ENCODE data around the gene CMTM6. TPM values are rescaled to one million over a fixed set of nuclear protein-coding genes. Genes with fewer than 3 reads are reported as not detected.

Gene CMTM6
- total RNA-seq, 1 experiment from 2014 or later, result 43.5 TPM

DNA sequence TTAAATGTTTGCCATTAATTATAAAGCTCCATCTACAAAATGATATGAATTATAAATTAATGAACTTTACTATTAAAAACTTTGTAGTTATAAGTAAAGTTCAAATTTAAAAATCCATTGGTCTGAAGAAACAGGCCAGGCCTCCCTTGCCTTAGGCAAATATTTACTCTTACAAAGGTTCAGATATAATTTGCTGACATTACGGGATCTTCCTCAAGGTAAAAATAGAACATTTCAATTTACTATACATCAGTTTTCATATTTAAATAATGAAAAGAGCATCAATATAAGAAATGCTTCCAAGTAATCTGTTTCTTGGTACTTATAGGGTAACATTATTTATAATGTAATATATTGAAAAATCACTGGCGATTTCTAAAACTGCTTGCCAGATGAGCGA, 3.7 kb downstream of the CMTM6 start:
- no peak overlapping the region for H3K4me3 Mint-ChIP-seq
- Histone ChIP-seq H3K18ac (ENCODE audit: insufficient read length, low read depth, low read length) (no peak overlapping the region), H2BK120ac (ENCODE audit: low read depth, low read length, poor library complexity, severe bottlenecking) (no peak overlapping the region), H3K56ac (ENCODE audit: insufficient read length, low read depth, low read length) (no peak overlapping the region), H4K8ac (replicated peaks; ENCODE audit: insufficient read length, low read depth, low read length) (no peak overlapping the region), H2AFZ (ENCODE audit: low read length) (no peak overlapping the region), H3K4ac (ENCODE audit: low read depth, low read length) (no peak overlapping the region), H3K9me3 (ENCODE audit: control insufficient read depth, low read depth, low read length) (no peaks in the 10 kb centered on the region), H4K91ac (ENCODE audit: insufficient read length, low read depth, low read length) (no peak overlapping the region), H3K27me3 (ENCODE audit: insufficient read depth, low read length) (no peaks in the 10 kb centered on the region), H3K9ac (ENCODE audit: extremely low read depth, insufficient read length, low read length) (no peak overlapping the region), H2BK12ac (ENCODE audit: insufficient read length, low read depth, low read length) (no peak overlapping the region), H4K5ac (ENCODE audit: insufficient read length, low read depth, low read length) (no peak overlapping the region), H2BK5ac (ENCODE audit: insufficient read length, low read length) (no peak overlapping the region), H4K20me1 (ENCODE audit: control insufficient read depth, insufficient read depth, insufficient read length) (peaks cover 2% of the 10 kb centered on the region), H3K14ac (ENCODE audit: insufficient read depth, low read length) (no peak overlapping the region), H2AK5ac (ENCODE audit: insufficient read length, low read length) (no peak overlapping the region), H3K27ac (ENCODE audit: insufficient read length, low read depth, low read length) (no peak overlapping the region), H3K23me2 (ENCODE audit: insufficient read length, low read depth, low read length, poor library complexity, severe bottlenecking) (no peaks in the 10 kb centered on the region), H3T11ph (ENCODE audit: low read length) (no peak overlapping the region), H2BK15ac (ENCODE audit: low read depth, low read length) (no peak overlapping the region), H3K79me2 (ENCODE audit: insufficient read depth, low read length) (no peaks in the 10 kb centered on the region; the same call in 1 of the 2 replicates), H3K23ac (ENCODE audit: insufficient read length, low read depth, low read length) (no peak overlapping the region), H3K4me2 (ENCODE audit: insufficient read depth, insufficient read length, low read length) (no peak overlapping the region), H3K4me1 (ENCODE audit: insufficient read depth, low read length) (peaks cover 4% of the 10 kb centered on the region; the same call in 1 of the 2 replicates), H3K79me1 (ENCODE audit: insufficient read depth, low read depth, low read length, poor library complexity, severe bottlenecking) (no peaks in the 10 kb centered on the region), H2BK20ac (ENCODE audit: low read depth, low read length, poor library complexity, severe bottlenecking) (no peak overlapping the region)
- TF ChIP-seq, protein P1, sequence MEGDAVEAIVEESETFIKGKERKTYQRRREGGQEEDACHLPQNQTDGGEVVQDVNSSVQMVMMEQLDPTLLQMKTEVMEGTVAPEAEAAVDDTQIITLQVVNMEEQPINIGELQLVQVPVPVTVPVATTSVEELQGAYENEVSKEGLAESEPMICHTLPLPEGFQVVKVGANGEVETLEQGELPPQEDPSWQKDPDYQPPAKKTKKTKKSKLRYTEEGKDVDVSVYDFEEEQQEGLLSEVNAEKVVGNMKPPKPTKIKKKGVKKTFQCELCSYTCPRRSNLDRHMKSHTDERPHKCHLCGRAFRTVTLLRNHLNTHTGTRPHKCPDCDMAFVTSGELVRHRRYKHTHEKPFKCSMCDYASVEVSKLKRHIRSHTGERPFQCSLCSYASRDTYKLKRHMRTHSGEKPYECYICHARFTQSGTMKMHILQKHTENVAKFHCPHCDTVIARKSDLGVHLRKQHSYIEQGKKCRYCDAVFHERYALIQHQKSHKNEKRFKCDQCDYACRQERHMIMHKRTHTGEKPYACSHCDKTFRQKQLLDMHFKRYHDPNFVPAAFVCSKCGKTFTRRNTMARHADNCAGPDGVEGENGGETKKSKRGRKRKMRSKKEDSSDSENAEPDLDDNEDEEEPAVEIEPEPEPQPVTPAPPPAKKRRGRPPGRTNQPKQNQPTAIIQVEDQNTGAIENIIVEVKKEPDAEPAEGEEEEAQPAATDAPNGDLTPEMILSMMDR (conservative IDR thresholded peaks at IDR 0.05), result no peak
- no CpG with 5 or more reads among the region's 3 CpGs for WGBS (ENCODE audit: extremely low coverage, insufficient read length, low lambda C conversion rate)
- no peak overlapping the region for H3K27ac Mint-ChIP-seq
- H3K9me3 Mint-ChIP-seq, result no peaks in the 10 kb centered on the region; a peak in 1 of 5 replicates
- H3K36me3 Mint-ChIP-seq (ENCODE audit: insufficient read depth in 1 of 3, low read depth in 3 of 3), result peaks cover 3 to 8% (median 5%) of the 10 kb centered on the region in 3 experiments; a peak in 4 of 7 replicates
- DNase-seq, result no peak
- H3K27me3 Mint-ChIP-seq (ENCODE audit: low read depth), result no peaks in the 10 kb centered on the region; the same call in 1 of the 2 replicates
- peaks cover 18 to 27% of the 10 kb centered on the region in 2 experiments for H3K4me1 Mint-ChIP-seq
